GM21723 (cell line): ENCODE measurements around the gene CDC26.
"Not testable (repeated sequence)": the region's sequence is repeated elsewhere in the genome, so short reads cannot be mapped to it uniquely, and the experiment has no call there.

ENCODE experiments used
- ATAC-seq: cut with Tn5 transposase; IDR thresholded peaks from one replicate; pipeline ENCODE4 v1.9.1; 2021; ENCODE audit warnings: mild to moderate bottlenecking, moderate library complexity; ENCODE audit not compliant: unreplicated experiment

The CDC26 gene

GRCh38 chr9:113244556-113244955 is 30.8 kb downstream of the CDC26 start:
- no peak for ATAC-seq

- no peak for ATAC-seq
These were observed 34.2 kb downstream of the CDC26 start for GRCh38 chr9:113241161-113241560.

GRCh38 chr9:113238859-113239232 is 36.5 kb downstream of the CDC26 start:
- ATAC-seq, result no peak

DNA sequence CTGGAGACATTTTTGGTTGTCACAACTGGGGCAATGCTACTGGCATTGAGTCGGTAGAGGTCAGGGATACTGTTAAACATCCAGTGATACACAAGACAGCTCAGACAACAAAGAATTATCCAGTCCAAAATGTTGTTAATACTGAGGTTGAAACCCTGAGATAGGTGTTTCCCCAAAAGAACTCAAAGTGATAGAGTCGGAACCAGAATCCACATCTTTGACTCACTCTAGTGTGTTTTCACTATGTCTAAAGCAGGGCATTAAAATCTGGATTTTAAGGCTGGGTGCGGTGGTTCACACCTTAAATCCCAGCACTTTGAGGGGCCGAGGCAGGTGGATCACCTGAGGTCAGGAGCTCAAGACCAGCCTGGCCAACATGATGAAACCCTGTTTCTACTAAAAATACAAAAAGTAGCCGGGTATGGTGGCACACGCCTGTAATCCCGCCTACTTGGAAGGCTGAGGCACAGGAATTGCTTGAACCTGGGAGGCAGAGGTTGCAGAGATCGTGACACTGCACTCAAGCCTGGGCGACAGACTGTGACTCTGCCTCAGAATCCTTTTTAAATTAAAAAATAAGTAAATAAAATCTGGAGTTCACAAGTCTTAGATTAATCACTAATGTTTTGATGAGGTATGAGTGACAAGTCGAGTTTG is 37.0 kb downstream of the CDC26 start:
- ATAC-seq, result no peak

DNA sequence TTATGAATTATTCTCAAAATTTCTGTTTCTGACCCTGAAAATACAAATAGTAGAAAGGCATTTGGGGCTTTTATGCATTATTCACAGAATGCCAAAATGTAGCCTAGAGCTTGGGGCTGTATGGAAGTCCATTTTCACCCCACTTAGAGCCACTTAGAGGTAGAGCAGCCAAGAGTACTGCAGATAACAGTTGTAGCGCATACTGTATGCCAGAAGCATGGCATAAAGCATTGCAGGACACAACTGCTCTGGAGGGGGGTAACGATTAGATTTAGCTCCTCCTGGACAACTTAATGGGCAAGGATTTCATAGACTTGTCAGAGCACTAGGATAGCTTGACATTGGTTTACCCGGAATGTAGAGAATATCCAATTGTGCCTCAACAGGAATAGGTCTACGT is 38.3 kb downstream of the CDC26 start:
- ATAC-seq, result no peak

DNA sequence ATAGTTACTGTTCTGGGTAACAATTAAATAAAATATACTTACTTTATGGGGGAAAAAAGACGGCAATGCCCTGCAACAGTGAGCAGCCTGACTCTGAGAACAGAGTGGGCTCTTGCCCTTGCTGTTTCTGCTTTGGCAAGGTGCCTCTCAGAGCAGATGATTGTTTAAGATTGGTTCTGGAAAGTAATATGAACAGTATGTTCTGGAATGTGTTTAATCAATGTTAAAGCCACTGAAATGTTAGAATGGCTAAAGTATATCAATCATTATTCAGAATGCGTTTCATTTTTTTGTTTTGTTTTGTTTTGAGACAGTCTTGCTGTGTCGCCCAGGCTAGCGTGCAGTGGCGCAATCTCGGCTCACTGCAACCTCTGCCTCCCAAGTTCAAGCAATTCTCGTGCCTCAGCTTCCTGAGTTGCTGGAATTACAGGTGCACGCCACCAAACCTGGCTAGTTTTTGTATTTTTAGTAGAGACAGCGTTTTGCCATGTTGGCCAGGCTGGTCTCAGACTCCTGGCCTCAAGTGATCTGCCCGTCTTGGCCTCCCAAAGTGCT is 39.6 kb downstream of the CDC26 start:
- ATAC-seq, result not testable (repeated sequence)

DNA sequence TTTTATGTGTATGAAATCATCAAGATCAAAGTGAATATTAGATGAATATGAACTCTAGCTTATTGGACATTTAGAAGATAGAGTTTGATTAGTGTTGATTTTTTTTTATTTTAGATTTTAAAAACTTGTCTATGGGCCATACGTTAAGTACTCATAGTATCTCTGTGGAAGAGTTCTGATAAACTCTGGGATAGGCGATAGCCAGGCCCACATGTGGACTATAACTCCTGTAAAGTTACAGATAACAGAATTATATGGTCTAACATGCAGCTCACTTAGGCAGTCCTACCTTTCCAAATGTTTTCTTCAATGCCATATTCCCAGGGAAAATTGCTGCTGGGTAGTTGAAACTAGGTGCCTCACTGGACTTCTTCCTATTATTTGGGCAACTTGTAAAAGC is 43.7 kb downstream of the CDC26 start:
- ATAC-seq, result no peak

DNA sequence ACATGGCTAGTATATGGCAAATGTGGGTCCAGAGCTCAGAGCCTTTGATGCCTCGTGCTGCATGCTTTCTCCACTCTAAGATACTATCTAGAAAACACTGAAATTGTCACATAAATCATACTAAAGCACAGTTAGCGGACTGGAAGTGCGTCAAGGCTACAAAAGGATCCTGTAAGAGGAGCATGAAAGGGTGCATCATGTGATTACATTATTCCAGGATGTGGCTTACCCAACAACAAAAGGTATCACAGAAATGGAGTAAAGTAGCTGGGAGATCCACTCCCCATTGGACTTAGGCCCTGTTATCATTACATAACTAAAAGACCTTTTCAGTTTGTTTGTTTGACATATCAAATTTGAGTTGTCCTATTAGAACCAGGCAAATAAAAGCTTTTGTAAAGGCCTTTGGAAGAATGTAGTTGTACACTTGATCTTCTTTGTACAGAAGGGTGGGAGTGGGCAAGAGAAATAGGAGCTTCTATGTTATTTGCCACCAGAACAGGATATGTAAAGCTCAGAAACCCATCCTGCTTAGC is 47.2 kb downstream of the CDC26 start:
- ATAC-seq, result no peak

GRCh38 chr9:113227436-113227835 is 47.9 kb downstream of the CDC26 start:
- no peak for ATAC-seq

DNA sequence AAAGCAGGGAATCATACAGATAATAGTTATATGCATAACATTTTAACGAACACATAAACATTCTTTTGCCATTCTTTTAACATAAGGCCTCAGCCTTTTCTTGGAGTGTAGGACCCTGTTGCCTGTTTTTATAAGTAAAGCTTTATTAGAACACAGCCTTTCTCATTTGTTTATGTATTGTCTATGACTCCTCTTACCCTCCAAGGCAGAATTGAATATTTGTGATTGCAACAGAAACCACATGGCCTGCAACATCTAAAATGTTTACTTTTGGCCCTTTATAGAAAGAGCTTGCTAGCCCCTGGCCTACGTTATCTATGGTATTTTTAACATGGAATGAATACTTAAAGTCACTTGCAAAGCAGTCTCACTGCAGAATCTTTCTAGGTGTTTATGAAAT is 51.4 kb downstream of the CDC26 start:
- ATAC-seq, result no peak

GRCh38 chr9:113222482-113222841 is 52.9 kb downstream of the CDC26 start:
- ATAC-seq, result no peak

- no peak for ATAC-seq
These were observed 53.4 kb downstream of the CDC26 start for GRCh38 chr9:113221800-113222481.

GRCh38 chr9:113221003-113221799 is 54.2 kb downstream of the CDC26 start, which contains the start of the genes FKBP15 and SLC31A1:
Gene FKBP15 (minus strand): TSS chr9:113221277. CDS start chr9:113221243, 34 bp downstream.
Gene SLC31A1 (plus strand): TSS chr9:113221544. CDS start chr9:113256149, 34,605 bp downstream.
- peak; percentile 75 for ATAC-seq

GRCh38 chr9:113220467-113221002 is 54.8 kb downstream of the CDC26 start:
- ATAC-seq, result no peak

DNA sequence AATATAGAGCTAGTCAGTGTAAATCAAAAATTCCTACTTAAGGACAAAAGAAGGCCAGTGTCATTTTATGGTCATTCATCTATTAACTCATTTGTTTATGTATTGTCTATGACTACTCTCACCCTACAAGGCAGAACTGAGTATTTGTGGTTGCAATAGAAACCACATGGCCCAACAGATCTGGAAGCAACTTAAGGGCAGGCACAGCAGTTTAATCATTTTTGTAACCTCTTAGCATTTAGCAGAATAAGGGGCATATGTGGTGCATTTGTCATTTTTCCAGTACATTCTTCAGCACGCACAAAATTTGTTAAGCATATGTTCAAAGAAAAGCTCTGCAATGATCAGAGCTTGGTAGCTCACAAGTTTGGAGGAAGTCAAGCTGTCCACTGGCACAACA is 55.4 kb downstream of the CDC26 start:
- peak; percentile 63 for ATAC-seq

GRCh38 chr9:113219186-113219936 is 56.0 kb downstream of the CDC26 start:
- peak; percentile 41 for ATAC-seq
